GM12878 (cell line): ENCODE measurements around the gene NUCB1. TPM values are rescaled to one million over a fixed set of nuclear protein-coding genes. Genes with fewer than 3 reads are reported as not detected.

Experiments used
- ATAC-seq: fragments of 200-7000 bp; cut with Tn5 transposase; 3 replicates; pipeline ENCODE4 v1.9.1; 2020; ENCODE audit warnings: mild to moderate bottlenecking, moderate library complexity
- BruUV-seq: library from RNA; stranded (reverse); fragments of 400-500 nt; replicated peaks from 2 replicates; lab custom pipeline; 2021; lab: Mats Ljungman, UMichigan
- CTCF ChIA-PET: fragments of 300-600 bp; sonication (Branson Sonifier 250); formaldehyde crosslinking; extraction: SDS; loops from one replicate; lab custom pipeline; 2021; ENCODE audit warnings: inconsistent platforms; lab: Yijun Ruan, JAX
- POLR2A ChIA-PET: fragments of 350-600 bp; formaldehyde crosslinking; extraction: SDS; loops from one replicate; lab custom pipeline; 2021; ENCODE audit warnings: inconsistent platforms; lab: Charles Lee
- RAD21 ChIA-PET: fragments of 300-600 bp; sonication (Branson Sonifier 250); formaldehyde crosslinking; loops from one replicate; lab custom pipeline; 2023; ENCODE audit warnings: antibody characterized with exemption; ENCODE audit not compliant: unreplicated experiment; lab: Charles Lee
- SMC1A ChIA-PET: fragments of 300-600 bp; sonication (Branson Sonifier 250); formaldehyde crosslinking; loops from one replicate; lab custom pipeline; 2023; ENCODE audit not compliant: unreplicated experiment, uncharacterized antibody; lab: Charles Lee
- DNase-seq: peaks from one replicate; pipeline ENCODE4 v3.0.0-alpha.2; 2011; ENCODE audit warnings: low read depth, low spot score
- FAIRE-seq: peaks from 3 replicates; lab custom pipeline; 2011; peaks lifted over from hg19 to GRCh38; lab: Jason Lieb, UNC
- H2AFZ ChIP-seq: 2 replicates; pipeline ENCODE4 v1.6.0; 2011; ENCODE audit warnings: low read depth, low read length, control low read depth; ENCODE audit not compliant: control insufficient read depth
- H3K27ac ChIP-seq: 2 replicates; pipeline ENCODE4 v1.5.1; 2011; ENCODE audit warnings: control low read depth; ENCODE audit not compliant: control insufficient read depth, insufficient read depth
- H3K27me3 ChIP-seq, 2 experiments: replicated peaks in 1 of 2; 2 replicates each; pipeline versions ENCODE4 v1.6.0 to v1.6.1; 2011; ENCODE audit warnings: low read length in 1 of 2; ENCODE audit not compliant: control insufficient read depth in 2 of 2, insufficient read depth in 2 of 2
- H3K36me3 ChIP-seq, 2 experiments: 2 replicates each; pipeline ENCODE4 v1.5.1; 2011; ENCODE audit warnings: low read length in 1 of 2; ENCODE audit not compliant: control insufficient read depth in 2 of 2, insufficient read depth in 2 of 2
- H3K4me1 ChIP-seq: 2 replicates; pipeline ENCODE4 v1.6.1; 2011; ENCODE audit warnings: mild to moderate bottlenecking, low read length, moderate library complexity, mixed read lengths; ENCODE audit not compliant: control insufficient read depth, insufficient read depth
- H3K4me2 ChIP-seq: 2 replicates; pipeline ENCODE4 v1.6.0; 2011; ENCODE audit warnings: control low read depth; ENCODE audit not compliant: control insufficient read depth, insufficient read depth
- H3K4me3 ChIP-seq: fragments of 200-600 bp; sonication (generic); 2 replicates; pipeline ENCODE4 v1.5.1; 2016
- H3K79me2 ChIP-seq: 2 replicates; pipeline ENCODE4 v1.6.0; 2011; ENCODE audit warnings: low read length; ENCODE audit not compliant: control insufficient read depth, insufficient read depth
- H3K9ac ChIP-seq: 2 replicates; pipeline ENCODE4 v1.8.0; 2011; ENCODE audit warnings: low read length, control low read depth, mixed read lengths; ENCODE audit not compliant: control insufficient read depth, insufficient read depth
- H3K9me3 ChIP-seq: replicated peaks from 3 replicates; pipeline ENCODE4 v1.5.1; 2011; ENCODE audit warnings: mild to moderate bottlenecking, low read length; ENCODE audit not compliant: control insufficient read depth, insufficient read depth
- H4K20me1 ChIP-seq: 2 replicates; pipeline ENCODE4 v1.6.0; 2011; ENCODE audit not compliant: control insufficient read depth, insufficient read depth
- MYB ChIP-seq: fragments of 150-350 bp; IDR thresholded peaks from 2 replicates; pipeline ENCODE4 v1.6.1; 2014; ENCODE audit warnings: mild to moderate bottlenecking, low read depth, low read length, borderline replicate concordance
- PAX5 ChIP-seq: IDR thresholded peaks from 2 replicates; pipeline ENCODE4 v1.6.1; 2011; ENCODE audit warnings: low read depth, low read length, borderline replicate concordance
- PAX8 ChIP-seq: fragments of 450-650 bp; IDR thresholded peaks from 2 replicates; pipeline ENCODE4 v1.6.1; 2017; ENCODE audit warnings: mild to moderate bottlenecking, moderate library complexity
- RCOR1 ChIP-seq: conservative IDR thresholded peaks from 2 replicates; pipeline ENCODE4 v1.6.1; 2012; ENCODE audit warnings: low read depth, low read length, improper control_type of control experiment
- TCF7 ChIP-seq: IDR thresholded peaks from 2 replicates; pipeline ENCODE4 v1.6.1; 2014; ENCODE audit warnings: antibody characterized with exemption, borderline replicate concordance
- WGBS: methylation state at CpG from one replicate; pipeline ENCODE4 v1.1.6; 2016; ENCODE audit warnings: low lambda C conversion rate; ENCODE audit not compliant: insufficient replicate concordance, insufficient coverage; ENCODE audit errors: missing lambda C conversion rate; 5-methylcytosine and 5-hydroxymethylcytosine counted together
- in situ Hi-C: fragments of 300-500 bp; cut with MboI; formaldehyde crosslinking; loops from 9 replicates; pipeline ENCODE4 v1.14.3; 2018; ENCODE audit warnings: mixed read lengths
- intact Hi-C: fragments of 100-400 bp; cut with micrococcal nuclease; formaldehyde crosslinking; loops from one replicate; pipeline ENCODE4 v1.14.2; 2022; ENCODE audit not compliant: unreplicated experiment
- polyA plus RNA-seq, 11 experiments: library from polyadenylated mRNA; depleted of rRNA in 4 of 11; unstranded in 6 of 11; stranded (reverse) in 5 of 11; fragments of >200 nt; fragmentation: Nextera tagmentation in 4 of 11; fragmentation: Illumina TruSeq in 1 of 11; extraction: Ambion mirVana in 4 of 11; extraction: Trizol in 1 of 11; gene quantifications; 1 replicate in 1 of 11; 2 replicates in 10 of 11; pipeline versions ENCODE4 v1.2.1 to v1.2.3, GENCODE V29; 2011 to 2016; ENCODE audit warnings: inconsistent platforms in 2 of 11, missing spikeins in 2 of 11, low read depth in 1 of 11
- total RNA-seq, 4 experiments: library from RNA; depleted of rRNA in 3 of 4; stranded (reverse); fragments of >200 nt in 3 of 4; fragmentation: Illumina TruSeq in 1 of 4; extraction: Trizol in 1 of 4; gene quantifications; 2 replicates each; pipeline versions ENCODE4 v1.2.1 to v1.2.3, GENCODE V29; 2013 to 2021
- TF ChIP-seq, protein P1 (sequence below): fragments of 450-650 bp; IDR thresholded peaks from 2 replicates; pipeline ENCODE4 v1.6.1; 2016; ENCODE audit warnings: mild to moderate bottlenecking

Gene NUCB1
- total and polyA plus RNA-seq, 10 of the 15 experiments (the other 5 are each of a cell fraction or from before 2014, with no cell fraction given) = 1.8 to 112 (median 44.5) TPM

DNA sequence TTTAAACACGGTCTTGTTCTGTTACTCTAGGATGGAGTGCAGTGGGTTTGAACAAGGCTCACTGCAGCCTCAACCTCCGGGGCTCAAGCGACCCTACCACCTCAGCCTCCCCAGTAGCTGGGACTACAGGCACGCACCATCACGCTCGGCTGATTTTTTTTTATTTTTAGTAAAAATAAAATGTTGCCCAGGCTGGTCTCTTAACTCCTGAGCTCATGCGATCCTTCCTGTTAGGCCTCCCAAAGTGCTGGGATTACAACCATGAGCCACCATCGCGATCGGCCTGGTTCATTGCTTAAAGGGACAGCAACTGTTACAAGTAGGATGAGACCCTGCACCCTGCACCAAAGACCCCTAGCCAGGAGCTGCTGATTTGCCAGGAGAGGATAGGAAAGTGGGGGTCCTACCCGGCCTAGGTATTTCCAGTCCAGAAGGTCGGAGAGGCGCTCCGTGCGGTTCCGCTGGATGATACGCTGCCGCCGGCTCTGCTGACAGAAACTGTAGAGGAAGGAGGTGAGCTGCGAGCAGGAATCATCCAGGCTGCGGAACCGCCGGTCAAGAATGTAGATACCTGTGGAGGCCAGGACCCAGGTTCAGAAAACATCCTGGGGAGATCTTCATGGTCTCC is 70.1 kb downstream of the NUCB1 start:
- Histone ChIP-seq H3K4me2 (no peak overlapping the region), H3K9me3 (no peaks in the 10 kb centered on the region), H2AFZ (no peak overlapping the region), H3K27ac (0 out of 2 replicates have a peak overlapping the region, but pooled peaks have one; percentile 13), H3K36me3 (peaks cover 5 to 38% of the 10 kb centered on the region in 2 experiments), H3K4me3 (no peak overlapping the region), H3K79me2 (peaks cover 20% of the 10 kb centered on the region), H4K20me1 (no peaks in the 10 kb centered on the region), H3K4me1 (peaks cover 17% of the 10 kb centered on the region), H3K27me3 (no peaks in the 10 kb centered on the region), H3K9ac (no peak overlapping the region)
- no peak for FAIRE-seq
- ChIA-PET POLR2A (interaction anchor here (0.6 to 1.4 kb wide), 12 partner anchors 8 to 344 kb away, joined by 3 to 7 read pairs (median 4); partner anchors contain the start of genes CA11, HSD17B14 and RUVBL2), CTCF (interaction anchor here (0.6 to 6.1 kb wide), 35 partner anchors 8 to 325 kb away, joined by 3 to 113 read pairs (median 4); partner anchors contain the start of genes BAX, DHDH, GYS1 and HSD17B14), RAD21 (interaction anchor here (0.6 to 2.9 kb wide), 22 partner anchors 16 to 615 kb away, joined by 3 to 28 read pairs (median 4); partner anchors contain the start of genes CA11, GYS1, HSD17B14 and NUCB1), SMC1A (interaction anchor here (0.8 to 2.9 kb wide), 18 partner anchors 8 to 295 kb away, joined by 3 to 22 read pairs (median 5); partner anchors contain the start of genes BAX, DHDH, GYS1 and HSD17B14)
- intact Hi-C loops = loop anchor here (2.0 kb wide), 2 partner anchors 127 to 181 kb away; no protein-coding TSS in a partner anchor
- no TSS peak for BruUV-seq
- no peak for TF ChIP-seq RCOR1
- no peak for TF ChIP-seq TCF7
- no peak for TF ChIP-seq PAX5
- TF ChIP-seq MYB = no peak
- TF ChIP-seq PAX8 = no peak
- TF ChIP-seq, protein P1, sequence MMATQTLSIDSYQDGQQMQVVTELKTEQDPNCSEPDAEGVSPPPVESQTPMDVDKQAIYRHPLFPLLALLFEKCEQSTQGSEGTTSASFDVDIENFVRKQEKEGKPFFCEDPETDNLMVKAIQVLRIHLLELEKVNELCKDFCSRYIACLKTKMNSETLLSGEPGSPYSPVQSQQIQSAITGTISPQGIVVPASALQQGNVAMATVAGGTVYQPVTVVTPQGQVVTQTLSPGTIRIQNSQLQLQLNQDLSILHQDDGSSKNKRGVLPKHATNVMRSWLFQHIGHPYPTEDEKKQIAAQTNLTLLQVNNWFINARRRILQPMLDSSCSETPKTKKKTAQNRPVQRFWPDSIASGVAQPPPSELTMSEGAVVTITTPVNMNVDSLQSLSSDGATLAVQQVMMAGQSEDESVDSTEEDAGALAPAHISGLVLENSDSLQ = no peak
- DNase-seq = no peak
- 80% methylated on average over 23 of the region's 23 CpGs for WGBS
- no peak for ATAC-seq
- in situ Hi-C loops = loop anchor here (5.0 kb wide), 1 partner anchor 173 kb away; no protein-coding TSS in a partner anchor
